ENCODE measurements around the gene FMNL2. TPM values are rescaled to one million over a fixed set of nuclear protein-coding genes. Genes with fewer than 3 reads are reported as not detected.

Gene FMNL2
- polyA plus RNA-seq, 3 donors, result 86.0 to 102 (median 99.9) TPM

GRCh38 chr2:152550386-152550785 is 215.4 kb downstream of the FMNL2 start:
- DNase-seq, result no peak

DNA sequence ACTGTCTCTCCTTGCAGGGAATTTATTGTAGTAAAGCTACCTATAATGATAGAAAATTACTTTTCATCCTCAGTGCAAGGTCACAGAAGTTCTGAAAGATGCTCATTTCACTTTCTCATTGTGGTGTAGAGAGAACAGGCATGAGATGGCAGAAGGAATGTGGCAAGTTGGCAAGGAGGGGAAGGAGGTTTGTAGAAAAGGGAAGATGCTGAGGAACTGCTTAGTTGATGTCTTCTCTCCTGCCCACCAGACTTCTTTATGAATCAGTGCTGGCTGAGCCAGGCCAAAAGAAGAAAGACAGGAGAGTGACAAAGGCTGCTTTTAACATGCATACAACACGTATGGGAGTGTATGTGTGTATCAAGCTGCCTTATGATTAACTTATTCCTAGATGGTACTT is 217.9 kb downstream of the FMNL2 start:
- no peak for DNase-seq

- no peak for DNase-seq
These were observed 218.5 kb downstream of the FMNL2 start for GRCh38 chr2:152553518-152553917.

DNA sequence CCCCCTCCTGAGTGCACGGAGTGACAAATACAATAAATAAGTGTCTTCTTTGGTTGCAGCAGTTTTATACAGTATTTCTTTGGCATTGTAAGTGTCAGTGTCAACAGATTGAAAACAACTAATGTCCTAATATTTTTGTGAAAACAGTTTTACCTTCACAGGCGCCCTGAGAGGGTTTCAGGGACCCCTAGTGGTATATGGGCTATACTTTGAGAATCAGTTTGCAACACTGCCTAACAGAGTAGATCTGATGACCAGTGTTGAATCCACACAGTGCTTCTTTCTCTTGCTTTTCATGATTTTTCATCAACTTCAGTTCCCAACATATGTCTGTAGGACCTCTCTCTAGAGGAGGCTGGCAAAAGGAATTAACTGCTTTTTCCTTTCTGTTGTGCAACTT is 220.1 kb downstream of the FMNL2 start:
- DNase-seq, result no peak

DNA sequence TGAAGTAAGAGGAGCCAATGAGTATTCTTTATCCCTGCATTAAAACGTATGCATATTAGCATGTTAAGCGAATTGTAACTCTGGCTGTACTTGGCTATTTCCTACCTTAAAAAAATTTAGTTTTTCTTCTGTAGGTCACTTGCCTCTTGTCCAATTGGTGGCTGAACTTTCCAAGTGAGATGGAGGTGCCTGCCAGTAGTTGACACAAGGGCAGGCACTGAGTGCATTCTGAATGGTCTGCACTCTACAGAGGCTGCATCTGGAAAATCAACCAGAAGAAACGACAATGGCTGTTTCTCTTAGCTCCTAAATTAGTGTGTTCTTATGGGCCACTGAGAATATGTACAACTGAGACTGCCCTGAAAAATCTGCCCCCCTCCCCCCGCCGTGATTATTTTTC is 221.5 kb downstream of the FMNL2 start:
- no peak for DNase-seq

- DNase-seq, result no peak
These were observed 222.4 kb downstream of the FMNL2 start for GRCh38 chr2:152557273-152557888.

- no peak for DNase-seq
These were observed 223.4 kb downstream of the FMNL2 start for GRCh38 chr2:152558158-152558984.

- DNase-seq, result no peak
These were observed 224.0 kb downstream of the FMNL2 start for GRCh38 chr2:152559008-152559407.

GRCh38 chr2:152560166-152560565 is 225.2 kb downstream of the FMNL2 start:
- no peak for DNase-seq

DNA sequence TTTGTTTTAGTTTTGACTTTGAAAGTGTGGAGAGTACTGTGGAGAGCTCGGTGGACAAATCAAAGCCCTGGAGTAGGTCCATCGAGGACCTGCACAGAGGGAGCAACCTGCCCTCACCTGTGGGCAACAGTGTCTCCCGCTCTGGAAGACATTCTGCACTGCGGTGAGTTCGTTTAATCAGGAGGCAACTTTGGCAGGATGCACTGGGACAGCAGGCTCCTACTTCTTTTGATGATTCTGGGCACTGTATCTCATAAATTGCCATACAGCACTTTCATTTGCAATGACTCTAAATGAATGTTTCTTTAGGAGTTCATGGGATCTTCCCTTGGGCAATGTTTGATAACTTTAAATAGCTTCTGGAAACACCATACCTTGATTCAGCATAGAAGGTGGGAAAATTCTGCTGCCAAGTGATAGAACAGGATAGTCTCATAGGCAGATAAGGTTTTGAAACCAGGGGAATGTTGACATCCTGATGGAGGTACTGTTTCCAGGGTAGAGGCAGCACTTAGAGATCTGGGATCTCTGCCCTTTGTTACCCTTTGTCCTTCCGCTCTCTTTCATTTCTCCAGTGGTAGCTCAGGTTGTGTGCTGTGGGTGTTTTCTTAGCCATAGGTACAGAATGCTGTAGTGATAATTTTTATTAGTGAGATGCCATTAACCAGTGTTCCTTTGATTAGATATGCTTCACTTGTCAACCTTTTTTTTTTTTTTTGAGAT is 226.1 kb downstream of the FMNL2 start:
- no peak for DNase-seq

- DNase-seq, result no peak
These were observed 227.4 kb downstream of the FMNL2 start for GRCh38 chr2:152562198-152562884.

DNA sequence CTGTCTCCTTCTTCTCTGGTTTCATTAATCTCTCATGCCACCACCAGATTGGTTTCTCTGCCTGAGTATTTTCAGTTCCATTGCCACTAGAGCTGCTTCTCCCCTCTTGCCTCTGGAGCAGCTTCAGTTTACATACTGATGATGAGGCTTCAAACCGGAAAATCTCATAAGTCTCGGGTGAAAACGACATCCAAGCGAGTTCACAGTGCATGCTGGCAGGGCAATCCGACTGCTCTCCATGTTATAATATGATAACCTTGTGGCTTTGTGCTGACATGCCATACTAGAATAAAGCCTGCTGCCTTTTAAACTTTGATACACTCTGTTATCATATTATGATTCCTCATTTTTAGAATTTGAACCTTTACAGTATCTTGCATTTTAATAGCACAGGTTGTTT is 228.8 kb downstream of the FMNL2 start:
- no peak for DNase-seq

DNA sequence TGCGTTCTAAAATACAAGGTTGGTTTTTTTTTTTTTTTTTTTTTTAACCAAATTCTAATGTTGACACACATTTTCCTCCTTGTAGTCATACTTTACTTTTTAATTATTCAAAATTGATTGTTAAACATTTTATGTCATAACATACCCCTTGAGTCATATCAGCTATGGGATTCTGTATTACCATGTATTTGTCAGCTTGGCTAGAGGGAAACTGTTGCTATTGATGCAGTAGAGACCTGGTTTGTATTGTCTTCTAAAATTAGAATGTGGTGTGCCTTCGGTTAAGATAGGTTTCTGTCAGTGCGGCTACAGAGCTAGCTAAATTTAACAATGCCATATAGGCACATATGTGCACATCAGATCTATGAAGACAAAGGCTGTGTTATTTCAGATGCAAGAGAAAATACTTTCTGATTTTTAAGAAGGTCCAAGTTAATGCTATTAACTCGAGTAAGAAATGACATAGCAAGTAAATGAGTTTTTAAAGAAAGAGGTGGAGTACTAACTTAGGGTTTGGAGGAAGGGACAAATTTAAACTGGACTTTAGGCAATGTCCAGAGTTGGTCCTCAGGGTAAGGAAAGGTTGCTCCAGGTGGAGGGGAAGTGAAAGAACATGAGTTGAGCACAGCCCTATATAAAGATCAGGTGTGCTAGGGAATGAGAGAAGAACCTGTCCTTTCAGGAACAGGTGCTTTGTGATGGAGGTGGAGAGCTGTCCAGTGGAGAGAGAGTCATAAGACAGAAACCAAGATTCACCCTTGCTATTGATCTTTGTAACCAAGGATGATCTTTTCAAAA is 230.0 kb downstream of the FMNL2 start:
- no peak for DNase-seq

GRCh38 chr2:152565884-152566727 is 231.1 kb downstream of the FMNL2 start:
- DNase-seq, result no peak

DNA sequence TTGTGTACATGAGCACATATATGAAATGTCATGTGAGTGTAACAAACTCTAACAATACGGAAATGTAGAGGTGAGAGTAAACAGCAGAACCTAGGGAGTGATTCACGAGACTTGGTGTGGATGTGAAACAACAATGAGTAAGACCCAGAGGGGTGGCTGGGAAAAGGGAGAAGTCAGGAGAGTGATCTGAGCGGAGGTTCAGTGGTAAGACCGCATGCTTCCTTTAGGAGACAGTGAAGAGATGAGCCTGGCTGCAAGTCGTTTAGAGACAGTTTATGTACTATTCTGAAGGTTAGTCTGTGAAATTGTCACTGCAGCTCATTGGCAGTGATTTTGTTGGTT is 231.7 kb downstream of the FMNL2 start:
- no peak for DNase-seq

DNA sequence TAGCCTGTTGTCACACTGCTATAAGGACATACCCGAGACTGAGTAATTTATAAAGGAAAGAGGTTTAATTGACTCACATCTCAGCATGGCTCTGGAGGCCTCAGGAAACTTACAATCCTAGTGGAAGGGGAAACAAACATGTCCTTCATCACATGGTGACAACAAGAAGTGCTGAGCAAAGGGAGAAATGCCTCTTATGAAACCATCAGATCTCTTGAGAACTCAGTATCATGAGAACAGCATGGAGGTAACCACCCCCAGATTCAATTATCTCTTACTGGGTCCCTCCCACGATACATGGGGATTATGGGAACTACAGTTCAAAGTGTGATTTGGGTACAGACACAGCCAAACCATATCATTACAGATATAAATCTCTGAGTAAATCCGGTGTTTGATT is 233.6 kb downstream of the FMNL2 start:
- no peak for DNase-seq

- DNase-seq, result no peak
These were observed 234.2 kb downstream of the FMNL2 start for GRCh38 chr2:152569186-152569585.

DNA sequence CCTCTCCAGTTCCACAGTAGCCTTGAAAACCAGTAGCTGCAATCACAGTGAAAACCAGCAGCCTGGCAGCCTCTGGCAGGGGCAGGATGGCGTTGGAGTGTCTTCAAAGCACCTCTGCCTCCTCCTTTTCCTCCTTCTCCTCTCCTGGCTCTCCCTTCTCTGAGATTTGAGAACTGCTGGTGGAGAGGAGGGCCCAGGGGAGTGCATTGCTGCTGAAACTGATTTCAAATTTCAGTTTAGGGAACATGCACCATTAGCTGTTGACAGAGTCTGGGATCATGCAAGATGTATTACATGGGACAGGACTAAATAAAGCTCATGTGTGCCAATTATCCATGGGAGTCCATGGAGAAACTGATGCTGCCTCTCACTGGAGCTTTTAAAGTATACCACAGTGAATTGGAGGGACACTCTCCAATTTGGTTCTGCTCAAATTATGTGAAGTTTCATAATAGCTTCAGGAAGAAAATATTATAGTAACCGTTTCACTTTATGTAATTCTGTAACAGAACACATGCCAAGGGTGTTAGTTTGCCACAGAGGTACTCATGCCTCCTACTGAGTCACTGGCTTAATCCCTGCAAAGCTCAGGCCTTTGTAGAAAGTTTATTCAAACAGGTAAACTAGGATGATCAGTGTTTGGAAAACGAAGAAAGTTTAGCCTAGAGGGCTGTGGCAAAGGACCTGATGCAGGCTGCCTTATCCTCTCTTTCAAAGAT is 236.2 kb downstream of the FMNL2 start:
- no peak for DNase-seq

GRCh38 chr2:152572031-152572430 is 237.1 kb downstream of the FMNL2 start:
- no peak for DNase-seq

DNA sequence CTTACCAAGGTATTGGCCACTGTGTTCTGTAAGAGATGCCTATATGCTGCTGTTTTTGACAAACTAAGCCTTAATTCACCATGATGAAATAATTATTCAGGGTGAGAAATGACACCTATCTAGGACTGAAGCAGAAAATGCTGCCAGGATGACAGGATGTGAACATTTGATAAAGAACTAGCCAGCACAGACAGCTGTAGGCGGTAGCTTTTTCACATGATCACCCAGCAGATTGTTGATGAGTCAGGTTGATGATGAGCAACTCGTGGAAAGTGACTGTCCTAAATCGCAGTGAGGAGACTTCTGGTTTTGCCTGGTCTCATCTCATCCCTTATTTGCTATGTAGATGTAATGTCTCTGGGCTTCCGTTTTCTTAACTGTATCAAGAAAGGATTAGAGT is 238.2 kb downstream of the FMNL2 start:
- no peak for DNase-seq

Data from renal pelvis (tissue), 4 donors.